Embryonic facial prominence (tissue), 1 donor: ENCODE results near the gene MRPL21.
"Not testable (repeated sequence)": the region's sequence is repeated elsewhere in the genome, so short reads cannot be mapped to it uniquely, and the experiment has no call there.

Experiments used
- DNase-seq: peaks from one replicate; pipeline ENCODE4 v3.0.0-alpha.2; 2016; ENCODE audit errors: extremely low spot score

MRPL21 gene

DNA sequence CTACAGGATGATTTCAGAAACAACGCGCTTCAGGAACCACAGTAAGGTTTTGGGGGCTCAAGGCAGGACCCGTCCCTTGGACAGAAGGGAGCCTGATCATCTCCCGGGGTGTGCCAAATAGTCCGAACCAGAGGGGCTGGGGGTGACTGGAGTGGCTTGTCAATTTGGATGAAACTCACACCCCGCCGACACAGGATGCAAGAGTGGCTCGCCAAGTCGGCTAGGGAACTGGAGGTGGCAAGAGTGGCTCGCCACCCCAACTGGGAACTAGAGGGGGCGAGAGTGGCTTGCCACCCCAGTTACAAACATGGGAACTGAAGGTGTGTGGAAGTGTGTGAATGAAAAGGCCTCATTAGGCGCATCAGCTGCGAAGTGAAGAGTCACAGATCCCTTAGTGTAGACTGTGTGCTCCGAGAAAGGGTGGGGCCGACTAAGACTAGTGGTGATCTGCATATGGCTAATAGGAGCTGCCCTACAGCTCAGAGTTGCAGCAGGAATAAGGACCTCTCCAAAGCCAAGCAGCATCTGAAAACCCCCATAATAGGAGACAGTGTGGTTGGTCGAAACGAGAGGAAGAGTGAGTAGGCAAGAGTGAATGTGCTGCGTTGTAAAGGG lies 35.3 kb downstream of the MRPL21 start:
- DNase-seq, result no peak

DNA sequence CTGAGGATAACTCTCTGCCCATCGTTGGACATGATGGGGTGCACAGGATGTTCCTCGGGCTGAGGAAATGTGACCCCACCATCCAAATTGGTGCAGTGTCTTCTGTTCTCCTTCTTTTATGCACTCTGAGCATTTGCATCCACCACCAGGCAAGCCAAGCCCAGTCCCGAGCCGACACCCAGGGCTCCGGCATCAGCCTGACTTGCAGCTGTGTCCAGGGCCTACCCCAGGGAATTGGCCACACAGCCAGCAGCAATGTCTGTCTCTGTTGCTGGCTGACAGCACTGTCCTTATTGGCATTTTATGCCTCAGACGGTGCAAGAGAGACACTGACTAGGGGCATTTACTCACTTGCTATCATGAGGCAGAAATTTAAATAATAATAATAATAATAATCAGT lies 36.6 kb downstream of the MRPL21 start:
- no peak for DNase-seq

DNA sequence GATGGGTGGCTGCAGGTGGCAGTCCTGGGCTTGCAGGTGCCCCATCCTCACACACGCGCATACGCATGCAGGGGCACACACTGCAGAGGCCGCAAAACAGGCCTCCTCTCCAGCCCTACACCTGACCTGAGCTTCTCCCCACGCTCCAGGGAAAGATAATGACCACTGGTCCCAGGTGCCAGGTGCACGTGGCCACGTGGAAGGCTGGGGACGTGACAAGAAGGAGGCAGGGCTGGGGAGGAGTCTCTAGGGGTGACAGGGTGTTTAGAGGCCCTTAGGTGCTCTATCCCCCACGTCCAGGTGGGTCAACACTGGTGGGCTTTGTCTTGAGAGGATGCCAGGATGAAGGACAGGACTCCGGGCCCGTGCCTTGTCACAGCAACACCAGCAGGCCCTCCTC lies 38.4 kb downstream of the MRPL21 start:
- DNase-seq, result no peak

DNA sequence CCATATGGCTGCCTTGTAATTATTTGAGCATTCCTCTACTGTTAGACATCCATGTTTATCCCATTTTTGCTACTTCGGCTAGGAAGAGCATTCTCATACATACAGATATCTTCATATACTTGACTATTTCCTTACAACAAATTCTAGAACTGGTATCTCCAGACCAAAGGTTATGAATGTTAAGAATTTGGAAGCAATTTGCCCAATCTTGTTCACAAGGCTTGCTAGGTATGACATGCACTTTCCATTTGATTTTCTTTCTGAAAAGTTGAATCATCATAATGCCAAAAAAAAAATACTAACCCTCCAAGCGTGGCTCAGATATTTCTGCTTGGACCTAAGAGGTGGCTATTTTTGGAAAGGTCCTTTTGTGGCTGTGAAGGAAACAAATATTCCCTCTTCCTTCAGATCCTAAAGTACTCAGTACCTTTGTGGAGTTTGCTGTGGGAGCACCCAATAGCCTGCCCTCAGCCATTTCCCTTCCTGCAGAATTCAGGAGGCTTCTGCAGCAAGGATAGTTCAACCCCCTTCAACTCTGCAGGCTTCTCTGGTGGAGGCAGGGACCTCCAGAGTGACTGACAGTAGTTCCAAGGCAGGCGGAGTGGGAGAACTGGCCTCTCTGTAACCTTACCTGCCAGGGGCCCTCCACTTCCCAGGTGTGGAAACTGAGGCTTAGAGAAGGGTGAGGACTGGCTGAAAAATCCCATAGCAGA lies 39.9 kb downstream of the MRPL21 start:
- no peak for DNase-seq

DNA sequence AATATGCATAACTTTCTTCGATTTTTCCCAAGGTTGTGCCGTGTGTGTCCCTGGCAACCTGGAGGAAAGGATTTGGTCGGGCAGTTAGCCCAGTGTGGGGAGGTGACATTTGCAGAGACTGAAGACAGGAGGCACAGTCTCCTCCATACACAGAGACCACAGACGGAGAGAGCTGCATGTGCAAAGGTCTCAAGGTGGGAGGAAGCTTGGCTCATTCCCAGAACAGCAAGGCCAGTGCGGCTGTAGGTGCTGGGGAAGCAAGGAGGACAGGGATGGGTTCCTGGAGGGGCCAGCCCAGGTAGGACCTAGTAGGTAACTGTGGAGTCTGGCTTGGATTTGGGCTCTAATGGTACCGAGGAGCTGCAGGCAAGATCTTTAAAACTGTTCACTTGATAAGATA lies 41.2 kb downstream of the MRPL21 start:
- no peak for DNase-seq

DNA sequence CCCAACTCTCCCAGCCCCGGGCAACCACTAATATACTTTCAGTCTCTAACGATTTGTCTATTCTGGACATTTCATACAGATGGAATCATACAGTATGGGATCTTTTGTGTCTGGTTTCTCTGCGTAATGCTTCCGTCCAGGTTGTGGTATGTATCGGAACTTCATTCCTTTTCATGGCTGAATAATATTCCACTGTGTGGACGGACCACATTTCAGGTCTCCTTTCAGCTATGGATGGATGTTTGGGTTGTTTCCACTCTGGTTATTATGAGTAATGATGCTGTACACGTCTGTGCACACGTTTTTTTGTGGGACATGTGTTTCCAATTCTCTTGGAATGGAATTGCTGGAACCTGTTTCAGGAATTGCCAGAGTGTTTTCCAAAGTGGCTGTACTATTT lies 44.5 kb downstream of the MRPL21 start:
- DNase-seq, result no peak

DNA sequence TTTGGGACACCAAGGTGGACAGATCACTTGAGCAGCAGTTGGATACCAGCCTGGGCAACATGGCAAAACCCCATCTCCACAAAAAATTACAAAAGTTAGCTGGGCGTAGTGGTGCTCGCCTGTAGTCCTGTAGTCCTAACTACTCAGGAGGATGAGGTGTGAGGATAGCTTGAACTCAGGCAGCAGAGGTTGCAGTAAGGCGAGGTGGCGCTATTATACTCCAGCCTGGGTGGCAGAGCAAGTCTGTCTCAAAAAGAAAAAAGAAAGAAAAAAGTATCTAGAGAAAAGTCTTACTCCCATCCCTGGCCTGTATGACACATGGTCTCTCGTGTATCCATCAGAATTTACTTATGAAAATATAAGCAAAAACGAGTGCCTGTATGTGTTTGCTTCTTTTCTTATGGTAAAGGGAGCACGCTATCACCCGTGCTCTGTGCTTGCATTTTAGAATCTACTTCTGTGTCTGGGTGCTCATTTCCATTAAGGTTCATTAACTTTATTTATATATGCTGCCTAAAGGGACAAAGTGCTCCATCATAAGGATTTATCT lies 46.5 kb downstream of the MRPL21 start:
- DNase-seq, result no peak

DNA sequence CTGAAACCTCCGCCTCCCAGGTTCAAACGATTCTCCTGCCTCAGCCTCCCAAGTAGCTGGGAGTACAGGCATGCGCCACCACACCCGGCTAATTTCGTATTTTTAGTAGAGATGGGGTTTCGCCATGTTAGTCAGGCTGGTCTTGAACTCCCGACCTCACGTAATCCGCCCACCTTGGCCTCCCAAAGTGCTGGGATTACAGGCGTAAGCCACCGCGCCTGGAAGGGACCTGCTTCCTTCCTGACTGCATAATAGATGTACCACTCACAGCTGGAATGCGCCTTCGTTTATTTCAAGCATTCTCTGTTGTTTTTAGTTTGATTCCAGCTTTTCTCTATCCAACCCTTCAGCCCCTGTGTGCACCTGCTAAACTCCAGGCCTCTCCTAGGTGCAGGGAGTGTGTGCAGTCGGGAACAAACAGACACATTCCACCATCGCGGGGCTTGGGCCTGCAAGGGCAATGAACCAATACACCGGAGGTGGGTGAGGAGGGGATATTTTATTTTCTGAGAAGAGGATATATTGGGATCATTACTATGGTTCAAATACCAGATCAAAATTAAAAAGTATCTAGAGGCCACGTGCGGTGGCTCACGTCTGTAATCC lies 47.1 kb downstream of the MRPL21 start:
- DNase-seq, result not testable (repeated sequence)

DNA sequence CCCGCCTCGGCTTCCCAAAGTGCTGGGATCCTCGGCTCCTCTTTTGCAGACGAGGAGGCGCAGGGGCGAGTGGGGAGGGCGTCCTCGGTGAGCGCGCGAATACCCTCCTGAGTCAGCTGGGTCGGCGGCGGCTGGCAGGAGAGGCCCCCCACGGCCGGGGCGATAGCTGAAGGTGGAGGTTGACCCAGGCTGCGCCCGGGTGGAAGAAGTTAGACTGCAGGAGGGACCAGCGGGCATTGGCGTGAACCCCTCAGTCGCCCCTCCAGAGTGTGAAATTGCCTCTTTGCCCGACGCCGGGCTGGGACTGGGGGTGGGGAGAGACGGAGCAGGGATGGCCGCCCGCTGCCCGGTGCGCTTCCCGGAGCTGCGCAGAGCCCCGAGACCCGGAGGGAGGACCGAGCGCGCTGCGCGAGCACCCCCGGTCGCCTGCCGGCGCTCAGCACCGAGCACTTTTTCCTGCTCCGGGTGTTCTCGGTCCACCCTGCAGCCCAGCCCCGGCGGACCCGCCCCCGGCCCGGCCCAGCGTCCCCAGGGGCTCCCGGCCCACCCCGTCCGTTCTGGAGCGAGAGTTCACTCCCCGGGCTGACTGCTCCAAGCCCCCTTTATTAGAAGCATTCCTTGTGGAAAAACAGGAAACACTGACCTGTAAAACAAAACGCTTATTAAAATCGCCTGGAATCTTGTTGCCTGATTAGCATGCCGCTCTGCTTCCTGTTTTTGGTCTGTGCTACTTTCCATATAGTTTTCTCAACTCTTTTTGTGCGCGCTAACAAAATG lies 48.2 kb downstream of the MRPL21 start:
- no peak for DNase-seq

DNA sequence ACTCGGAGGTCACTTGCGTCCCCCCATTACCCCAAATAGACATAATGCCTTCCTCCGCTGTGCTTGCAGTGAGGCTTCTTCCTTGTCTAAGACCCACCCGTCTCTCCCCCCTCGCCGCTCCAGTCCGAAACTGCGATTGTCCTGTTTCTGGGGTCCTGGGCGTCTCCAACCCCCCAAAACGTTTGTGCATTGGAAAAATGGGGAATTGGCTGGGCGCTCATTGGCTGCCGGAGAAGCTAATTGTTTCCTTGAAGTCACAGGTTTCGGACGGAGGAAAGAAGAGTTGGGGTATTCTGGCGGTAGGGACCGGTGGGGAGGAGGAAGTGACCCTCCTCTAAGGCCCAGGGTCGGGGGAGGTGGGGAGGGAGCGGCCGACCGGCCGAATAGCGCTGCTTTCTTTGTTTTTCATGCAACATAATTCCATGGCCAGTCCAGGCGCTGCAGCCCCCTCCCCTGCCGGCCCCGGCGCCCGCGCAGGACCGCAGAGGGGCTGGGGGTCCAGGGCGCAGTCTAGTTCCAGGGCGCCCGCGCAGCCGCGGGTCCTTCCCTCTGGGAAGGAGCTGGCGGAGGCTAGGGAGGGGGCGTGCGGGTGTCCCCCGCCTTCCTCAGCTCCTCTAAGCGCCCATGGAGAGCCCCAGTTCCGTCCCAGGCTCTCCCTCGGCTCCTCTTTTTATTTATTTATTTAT lies 49.2 kb downstream of the MRPL21 start:
- DNase-seq, result no peak

DNA sequence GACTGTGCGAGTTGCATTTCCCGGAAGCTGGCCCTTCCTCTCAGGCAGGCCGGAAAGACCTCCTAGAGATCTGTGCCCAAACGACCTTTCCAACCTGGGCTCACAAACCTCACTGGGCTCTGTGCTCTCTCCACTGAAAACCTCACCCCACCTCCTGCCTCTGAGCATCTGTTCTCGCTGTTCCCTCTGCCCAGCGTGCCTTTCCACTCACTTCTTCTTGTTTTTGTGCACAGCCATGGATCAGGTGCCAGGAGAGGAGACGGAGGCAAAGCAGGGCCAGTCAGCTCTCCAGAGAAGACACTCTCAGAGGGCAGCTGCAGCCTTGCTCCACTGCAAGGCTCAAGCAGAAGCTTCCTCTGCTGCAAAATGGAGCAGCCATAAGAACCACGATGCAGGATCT lies 51.0 kb downstream of the MRPL21 start:
- no peak for DNase-seq

DNA sequence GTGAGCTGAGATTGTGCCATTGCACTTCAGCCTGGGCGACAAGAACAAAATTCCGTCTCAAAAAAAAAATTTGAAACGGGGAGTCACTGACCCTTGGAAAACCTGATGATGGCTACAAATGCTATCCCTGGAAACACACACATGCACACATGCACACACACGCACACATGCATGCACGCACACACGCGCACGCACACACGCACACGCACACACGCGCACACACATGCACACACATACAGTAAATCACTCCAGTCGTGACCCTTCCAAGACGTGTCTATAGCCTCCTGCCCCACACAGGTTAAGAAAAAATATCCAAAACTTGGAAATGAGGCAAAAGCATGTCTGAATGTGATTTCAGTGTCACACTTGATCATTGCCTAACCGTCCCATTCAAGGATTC lies 55.2 kb downstream of the MRPL21 start:
- no peak for DNase-seq

DNA sequence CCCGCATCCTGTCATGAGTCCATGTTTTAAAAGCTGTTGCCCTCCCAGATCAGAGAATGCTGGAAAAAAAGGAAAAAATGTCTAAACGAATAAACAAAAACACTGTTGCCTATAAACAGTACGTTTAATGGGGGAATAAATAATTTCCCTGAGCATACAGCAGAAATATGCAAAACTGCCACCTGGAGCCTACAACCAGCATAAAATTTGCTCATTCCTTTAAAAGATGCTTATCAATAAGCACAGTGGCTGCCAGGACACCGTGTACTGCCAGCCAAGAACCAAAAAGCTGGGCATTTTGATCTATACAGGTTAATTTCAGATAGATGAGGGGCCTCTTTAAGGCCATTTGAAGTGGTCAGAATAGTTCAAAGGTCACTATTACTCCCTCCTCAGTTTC lies 56.2 kb downstream of the MRPL21 start:
- DNase-seq, result no peak

DNA sequence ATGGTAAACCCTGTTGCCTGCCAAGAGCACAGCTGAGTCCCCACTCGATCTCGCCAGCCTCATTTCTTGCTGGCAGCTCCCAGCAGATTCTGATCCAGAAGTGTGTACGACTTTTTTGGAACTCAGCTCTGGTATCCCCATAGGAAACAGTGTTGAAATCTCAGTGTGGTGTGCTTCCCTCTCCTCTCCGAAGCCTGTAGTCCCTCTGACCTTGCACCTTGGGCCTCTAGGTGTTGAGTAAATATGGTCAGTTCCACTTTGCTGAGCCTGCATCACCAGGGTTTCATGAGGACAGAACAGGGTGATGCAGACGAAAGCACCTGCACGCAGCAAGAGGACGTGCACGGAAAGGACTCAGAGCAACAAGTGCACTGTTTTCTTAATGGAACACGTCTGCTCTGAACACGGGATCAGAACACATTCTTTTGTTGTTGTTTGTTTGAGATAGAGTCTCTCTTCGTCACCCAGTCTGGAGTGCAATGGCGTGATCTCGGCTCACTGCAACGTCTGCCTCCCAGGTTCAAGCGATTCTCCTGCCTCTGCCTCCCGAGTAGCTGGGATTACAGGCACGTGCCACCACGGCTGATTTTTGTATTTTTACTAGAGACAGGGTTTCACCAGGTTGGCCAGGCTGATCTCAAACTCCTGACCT lies 58.2 kb downstream of the MRPL21 start:
- no peak for DNase-seq

DNA sequence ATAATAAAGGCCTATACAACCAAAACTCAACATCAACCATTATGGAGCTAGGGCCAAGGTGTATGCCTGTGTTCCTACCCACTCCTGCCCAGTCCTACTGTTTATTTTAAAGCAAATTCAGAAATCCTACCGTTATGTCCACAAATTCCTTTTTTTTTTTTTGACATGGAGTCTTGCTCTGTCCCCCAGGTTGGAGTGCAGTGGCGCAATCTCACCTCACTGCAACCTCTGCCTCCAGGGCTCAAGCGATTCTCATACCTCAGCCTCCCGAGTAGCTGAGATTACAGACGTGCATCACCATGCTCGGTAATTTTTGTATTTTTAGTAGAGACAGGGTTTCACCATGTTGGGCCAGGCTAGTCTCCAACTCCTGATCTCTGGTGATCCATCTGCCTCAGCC lies 58.8 kb downstream of the MRPL21 start:
- DNase-seq, result no peak

DNA sequence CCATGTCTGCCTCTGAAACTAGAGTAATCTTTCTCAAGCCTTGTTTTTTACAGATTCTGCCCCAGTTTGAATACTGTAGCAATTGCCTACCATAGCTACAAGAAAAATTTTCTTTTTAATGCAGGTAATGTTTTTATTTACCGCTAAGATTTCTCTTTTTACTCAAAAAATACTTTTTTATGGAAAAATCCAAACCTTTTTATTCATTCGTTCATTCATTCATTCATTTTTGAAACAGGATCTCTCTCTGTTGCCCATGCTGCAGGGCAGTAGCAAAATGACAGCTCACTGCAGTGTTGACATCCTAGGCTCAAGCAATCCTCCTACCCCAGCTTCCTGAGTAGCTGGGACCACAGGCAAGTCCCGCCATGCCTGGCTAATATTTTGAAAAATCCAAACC lies 59.3 kb downstream of the MRPL21 start:
- DNase-seq, result no peak

DNA sequence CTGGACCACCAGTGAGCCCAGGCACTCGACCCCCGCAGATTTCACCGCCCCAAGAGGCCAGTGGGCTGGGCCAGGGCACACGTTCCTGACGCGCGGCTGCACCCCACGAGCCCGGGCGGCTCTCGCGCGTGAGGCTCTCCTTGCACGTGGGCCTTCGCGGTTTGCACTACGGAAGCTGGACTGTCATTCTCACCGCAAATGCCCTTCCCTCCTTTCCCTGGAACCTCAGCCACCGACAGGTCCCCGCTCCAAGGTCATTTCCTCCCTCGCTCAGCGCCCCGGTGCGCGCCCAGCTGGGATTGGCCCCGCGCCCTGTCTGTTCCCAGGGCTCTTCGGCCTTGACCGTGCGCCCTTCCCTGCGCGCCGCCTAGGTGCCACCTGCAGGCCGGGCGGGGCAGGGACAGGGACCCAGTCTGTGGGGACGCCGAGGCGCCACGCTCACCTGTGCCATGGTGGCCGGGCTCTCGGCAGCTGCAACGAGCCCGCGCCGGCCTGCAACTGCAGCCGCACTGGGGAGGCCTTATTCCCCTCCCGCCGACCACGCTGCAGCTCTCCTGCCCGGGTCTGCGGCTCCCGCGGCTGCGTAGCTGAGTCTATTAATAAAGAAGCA lies 59.8 kb downstream of the MRPL21 start:
- no peak for DNase-seq

DNA sequence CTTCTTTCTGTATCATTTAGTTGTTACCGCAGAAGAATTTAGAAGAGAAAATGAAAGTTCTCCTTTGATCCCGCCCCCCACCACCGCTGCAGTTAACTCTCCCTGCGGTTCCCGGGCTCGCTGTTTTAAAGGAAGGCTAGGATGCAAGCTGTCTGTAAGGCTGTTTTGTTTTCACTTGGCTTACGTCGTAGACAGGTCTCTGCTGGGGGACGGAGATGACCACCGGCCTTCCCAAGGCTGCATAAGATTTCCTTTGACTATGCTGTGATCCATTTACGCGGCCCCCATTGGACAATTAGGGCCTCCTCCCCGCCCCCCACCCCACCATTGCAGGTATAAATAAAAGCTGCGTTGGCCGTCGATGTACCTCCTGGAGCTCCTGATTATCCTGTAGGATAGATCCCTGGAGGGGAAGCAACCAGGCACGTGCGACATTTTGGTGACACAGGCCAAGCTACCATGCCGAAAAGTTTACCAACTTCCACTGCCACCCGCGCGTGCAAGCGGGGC lies 60.5 kb downstream of the MRPL21 start:
- no peak for DNase-seq

DNA sequence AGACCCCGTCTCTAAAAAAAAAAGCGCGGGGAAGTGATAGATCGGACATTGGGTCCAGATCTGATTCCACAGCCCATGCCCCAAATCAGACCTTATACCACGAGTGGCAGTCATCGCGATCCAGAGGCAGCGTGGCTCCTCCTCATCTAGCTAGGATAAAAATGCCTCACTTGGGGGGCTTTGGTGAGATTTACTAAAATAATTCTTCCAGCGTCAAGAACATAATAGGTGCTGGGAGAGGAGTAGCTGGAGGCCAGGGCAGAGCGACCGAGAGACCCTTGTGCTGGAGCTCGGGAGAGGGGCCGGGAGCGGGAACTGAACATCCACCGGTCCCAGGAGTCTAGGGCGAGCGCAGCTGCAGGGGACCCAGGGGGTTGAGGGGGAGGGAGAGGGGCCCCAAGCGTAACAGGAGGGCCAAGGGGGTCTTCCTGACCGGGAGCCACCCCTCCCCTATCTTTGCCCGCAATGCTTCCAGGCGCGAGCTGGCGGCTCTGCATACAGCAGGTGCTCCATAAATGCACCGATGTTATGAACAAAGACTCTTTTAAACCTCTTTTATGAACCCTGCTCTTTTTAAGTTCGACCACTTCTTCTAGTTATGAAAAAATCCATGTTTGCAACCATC lies 61.1 kb downstream of the MRPL21 start:
- DNase-seq, result no peak
